CD4-positive, alpha-beta memory T cell (primary cell): ENCODE results near the gene CIP2A. TPM values are rescaled to one million over a fixed set of nuclear protein-coding genes. Genes with fewer than 3 reads are reported as not detected.

ENCODE experiments used
- CTCF ChIA-PET: fragments of 350-600 bp; sonication (Branson Sonifier 250); formaldehyde crosslinking; loops from one replicate; lab custom pipeline; 2021; ENCODE audit warnings: inconsistent platforms; ENCODE audit not compliant: partially characterized antibody; lab: Charles Lee
- POLR2A ChIA-PET: fragments of 350-600 bp; sonication (Branson Sonifier 250); formaldehyde crosslinking; loops from one replicate; lab custom pipeline; 2021; ENCODE audit not compliant: partially characterized antibody; lab: Charles Lee
- DNase-seq, 5 donors: peaks; one replicate each; pipeline versions ENCODE4 v3.0.0 to v3.0.0-alpha.2; 2020 to 2022; ENCODE audit warnings: mixed read lengths in 1 of 5
- H3K27ac ChIP-seq: one replicate; pipeline ENCODE4 v1.7.0; 2013; ENCODE audit warnings: low read depth, low read length
- H3K27me3 ChIP-seq: 2 replicates; pipeline ENCODE4 v1.7.0; 2013; ENCODE audit warnings: mild to moderate bottlenecking, low read length, moderate library complexity; ENCODE audit not compliant: insufficient read depth
- H3K36me3 ChIP-seq: 2 replicates; pipeline ENCODE4 v1.7.0; 2013; ENCODE audit warnings: mild to moderate bottlenecking, low read length, moderate library complexity; ENCODE audit not compliant: insufficient read depth
- H3K4me1 ChIP-seq: 2 replicates; pipeline ENCODE4 v1.7.0; 2013; ENCODE audit warnings: mild to moderate bottlenecking, low read length, moderate library complexity; ENCODE audit not compliant: insufficient read depth
- H3K4me3 ChIP-seq, 2 donors: one replicate each; pipeline ENCODE4 v1.7.0; 2013; ENCODE audit warnings: low read length in 2 of 2, mild to moderate bottlenecking in 1 of 2
- H3K9me3 ChIP-seq, 2 donors: one replicate each; pipeline ENCODE4 v1.7.0; 2013; ENCODE audit warnings: low read length in 2 of 2, control low read depth in 1 of 2; ENCODE audit not compliant: control insufficient read depth in 1 of 2
- H3K27ac Mint-ChIP-seq, 7 donors: one replicate each; pipeline ENCODE4 v1.8.0; 2020 to 2021; ENCODE audit warnings: mixed read lengths in 7 of 7, mild to moderate bottlenecking in 6 of 7, inconsistent platforms in 3 of 7, moderate library complexity in 3 of 7
- H3K27me3 Mint-ChIP-seq, 2 donors: one replicate each; pipeline ENCODE4 v1.8.0; 2020 to 2021; ENCODE audit warnings: mixed read lengths in 2 of 2
- H3K36me3 Mint-ChIP-seq, 2 donors: one replicate each; pipeline ENCODE4 v1.8.0; 2020 to 2021; ENCODE audit warnings: mixed read lengths in 2 of 2, inconsistent platforms in 1 of 2, mild to moderate bottlenecking in 1 of 2
- H3K4me1 Mint-ChIP-seq, 4 donors: one replicate each; pipeline ENCODE4 v1.8.0; 2020 to 2021; ENCODE audit warnings: mixed read lengths in 4 of 4, mild to moderate bottlenecking in 1 of 4
- H3K4me3 Mint-ChIP-seq, 8 donors: one replicate each; pipeline ENCODE4 v1.8.0; 2020 to 2021; ENCODE audit warnings: mixed read lengths in 8 of 8, mild to moderate bottlenecking in 7 of 8, moderate library complexity in 6 of 8, inconsistent platforms in 3 of 8
- H3K9me3 Mint-ChIP-seq, 8 donors: one replicate each; pipeline ENCODE4 v1.8.0; 2020 to 2021; ENCODE audit warnings: mixed read lengths in 8 of 8, mild to moderate bottlenecking in 5 of 8, inconsistent platforms in 3 of 8, moderate library complexity in 1 of 8
- intact Hi-C: fragments of 100-400 bp; cut with micrococcal nuclease; formaldehyde crosslinking; loops from one replicate; pipeline ENCODE4 v1.15.1; 2023
- polyA plus RNA-seq, 2 donors: library from polyadenylated mRNA; unstranded; fragments of 300-500 nt; fragmentation: Illumina TruSeq; gene quantifications; one replicate each; pipeline ENCODE4 v1.2.3, GENCODE V29; 2021
- total RNA-seq, 2 experiments: library from RNA; stranded (reverse); gene quantifications; one replicate each; pipeline ENCODE4 v1.2.3, GENCODE V29; 2021

The CIP2A gene
- total and polyA plus RNA-seq, 4 experiments from 2014 or later = 1.8 to 3.9 (median 2.6) TPM

DNA sequence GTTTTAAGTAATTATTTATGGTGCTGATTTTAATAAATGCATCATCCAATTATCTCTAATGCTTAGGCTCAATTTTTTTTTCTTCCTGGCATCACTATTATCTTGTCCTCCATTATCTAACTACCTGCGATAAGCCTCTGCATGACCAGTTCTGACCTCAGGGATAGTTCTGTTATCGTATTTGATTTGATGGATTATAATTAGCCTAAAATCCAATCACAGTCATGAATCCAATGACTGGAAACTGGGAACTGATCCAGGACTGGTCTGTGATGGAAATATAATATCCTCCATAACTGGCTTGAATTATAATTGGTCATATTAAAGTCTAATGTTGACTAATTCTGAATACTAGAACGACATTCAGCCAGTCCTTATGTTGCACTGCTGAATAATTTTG lies 80.0 kb downstream of the CIP2A start:
- POLR2A ChIA-PET = no interaction called here

GRCh38 chr3:108507902-108508301 lies 81.3 kb downstream of the CIP2A start:
- H3K27ac ChIP-seq = no peak overlapping the region
- Mint-ChIP-seq H3K4me1 (no peaks in the 10 kb centered on the region), H3K4me3 (no peak overlapping the region), H3K9me3 (peaks cover 0 to 3% (median 0%) of the 10 kb centered on the region in 8 donors), H3K36me3 (no peaks in the 10 kb centered on the region), H3K27me3 (no peaks in the 10 kb centered on the region), H3K27ac (no peak overlapping the region)
- POLR2A ChIA-PET = no interaction called here
- H3K27me3 ChIP-seq = no peaks in the 10 kb centered on the region
- no peaks in the 10 kb centered on the region for H3K9me3 ChIP-seq
- CTCF ChIA-PET = interaction anchor here (0.7 to 1.9 kb wide), 2 partner anchors 19 to 44 kb away, joined by 3 to 10 read pairs; no protein-coding TSS in a partner anchor
- DNase-seq = no peak
- no peaks in the 10 kb centered on the region for H3K4me1 ChIP-seq
- intact Hi-C loops = no loop called here
- H3K4me3 ChIP-seq = no peak overlapping the region
- H3K36me3 ChIP-seq = no peaks in the 10 kb centered on the region

More for the DNA sequence above, 80.0 kb downstream of the CIP2A start:
- H3K27me3 ChIP-seq = no peaks in the 10 kb centered on the region
- Mint-ChIP-seq H3K9me3 (no peaks in the 10 kb centered on the region), H3K27me3 (no peaks in the 10 kb centered on the region), H3K4me1 (no peaks in the 10 kb centered on the region), H3K36me3 (no peaks in the 10 kb centered on the region), H3K27ac (no peak overlapping the region), H3K4me3 (no peak overlapping the region)
- H3K36me3 ChIP-seq = no peaks in the 10 kb centered on the region
- no peak for DNase-seq
- no peak overlapping the region for H3K4me3 ChIP-seq
- H3K4me1 ChIP-seq = no peaks in the 10 kb centered on the region
- no peaks in the 10 kb centered on the region for H3K9me3 ChIP-seq
- CTCF ChIA-PET = interaction anchor here (1.1 kb wide), 1 partner anchor 514 kb away, joined by 3 read pairs; no protein-coding TSS in a partner anchor
- H3K27ac ChIP-seq = no peak overlapping the region
- intact Hi-C loops = no loop called here

- Mint-ChIP-seq H3K4me3 (no peak overlapping the region), H3K9me3 (peaks cover 0 to 5% (median 0%) of the 10 kb centered on the region in 8 donors), H3K27me3 (no peaks in the 10 kb centered on the region), H3K36me3 (no peaks in the 10 kb centered on the region), H3K27ac (no peak overlapping the region), H3K4me1 (no peaks in the 10 kb centered on the region)
- H3K4me3 ChIP-seq = no peak overlapping the region
- ChIA-PET CTCF (interaction anchor here (1.1 to 1.3 kb wide), 2 partner anchors 10 to 46 kb away, joined by 3 to 6 read pairs; no protein-coding TSS in a partner anchor), POLR2A (no interaction called here)
- intact Hi-C loops = no loop called here
- no peaks in the 10 kb centered on the region for H3K27me3 ChIP-seq
- no peak for DNase-seq
- no peaks in the 10 kb centered on the region for H3K9me3 ChIP-seq
- no peaks in the 10 kb centered on the region for H3K36me3 ChIP-seq
- no peaks in the 10 kb centered on the region for H3K4me1 ChIP-seq
- H3K27ac ChIP-seq = no peak overlapping the region
Observed at GRCh38 chr3:108505811-108506210, 83.4 kb downstream of the CIP2A start.

DNA sequence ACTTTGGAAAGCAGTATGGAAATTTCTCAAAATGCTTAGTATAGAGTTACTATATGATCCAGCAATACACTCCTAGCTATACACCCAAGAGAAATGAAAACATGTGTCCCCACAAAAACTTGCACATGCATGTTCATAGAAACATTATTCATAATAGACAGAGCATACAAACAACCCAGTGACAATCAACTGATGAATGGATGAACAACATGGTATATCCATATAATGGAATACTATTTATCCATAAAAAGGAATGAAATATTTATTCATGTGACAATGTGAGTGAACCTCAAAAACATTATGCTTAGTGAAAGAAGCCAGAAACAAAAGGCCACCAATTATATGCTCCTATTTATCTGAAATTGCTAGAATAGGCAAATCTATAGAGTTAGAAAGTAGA lies 85.5 kb downstream of the CIP2A start:
- Histone ChIP-seq H3K36me3 (no peaks in the 10 kb centered on the region), H3K4me3 (no peak overlapping the region), H3K4me1 (no peaks in the 10 kb centered on the region), H3K27me3 (no peaks in the 10 kb centered on the region), H3K27ac (no peak overlapping the region), H3K9me3 (no peaks in the 10 kb centered on the region)
- DNase-seq = no peak
- Mint-ChIP-seq H3K27me3 (no peaks in the 10 kb centered on the region), H3K4me1 (no peaks in the 10 kb centered on the region), H3K36me3 (no peaks in the 10 kb centered on the region), H3K4me3 (no peak overlapping the region), H3K27ac (no peak overlapping the region), H3K9me3 (peaks cover 0 to 6% (median 0%) of the 10 kb centered on the region in 8 donors)
- intact Hi-C loops = no loop called here
- POLR2A ChIA-PET = no interaction called here
- CTCF ChIA-PET = no interaction called here

- H3K9me3 ChIP-seq = no peaks in the 10 kb centered on the region
- no peaks in the 10 kb centered on the region for H3K4me1 Mint-ChIP-seq
- ChIA-PET CTCF (interaction anchor here (2.3 kb wide), 1 partner anchor 13 kb away, joined by 4 read pairs; no protein-coding TSS in a partner anchor), POLR2A (no interaction called here)
- intact Hi-C loops = no loop called here
- H3K9me3 Mint-ChIP-seq = peaks cover 0 to 6% (median 0%) of the 10 kb centered on the region in 8 donors
- no peaks in the 10 kb centered on the region for H3K4me1 ChIP-seq
- no peak overlapping the region for H3K27ac ChIP-seq
- no peaks in the 10 kb centered on the region for H3K36me3 Mint-ChIP-seq
- H3K27ac Mint-ChIP-seq = no peak overlapping the region
- no peaks in the 10 kb centered on the region for H3K27me3 Mint-ChIP-seq
- no peak overlapping the region for H3K4me3 ChIP-seq
- H3K27me3 ChIP-seq = no peaks in the 10 kb centered on the region
- H3K36me3 ChIP-seq = no peaks in the 10 kb centered on the region
- H3K4me3 Mint-ChIP-seq = no peak overlapping the region
- no peak for DNase-seq
Observed at GRCh38 chr3:108501535-108501934, 87.7 kb downstream of the CIP2A start.

- no peak overlapping the region for H3K27ac ChIP-seq
- H3K4me1 Mint-ChIP-seq = no peaks in the 10 kb centered on the region
- POLR2A ChIA-PET = no interaction called here
- no peaks in the 10 kb centered on the region for H3K27me3 Mint-ChIP-seq
- no peaks in the 10 kb centered on the region for H3K4me1 ChIP-seq
- H3K4me3 ChIP-seq = no peak overlapping the region
- DNase-seq = no peak
- no peaks in the 10 kb centered on the region for H3K36me3 Mint-ChIP-seq
- H3K27ac Mint-ChIP-seq = no peak overlapping the region
- CTCF ChIA-PET = interaction anchor here (2.3 kb wide), 1 partner anchor 12 kb away, joined by 4 read pairs; no protein-coding TSS in a partner anchor
- H3K9me3 ChIP-seq = no peaks in the 10 kb centered on the region
- no peak overlapping the region for H3K4me3 Mint-ChIP-seq
- intact Hi-C loops = no loop called here
- H3K9me3 Mint-ChIP-seq = peaks cover 0 to 6% (median 0%) of the 10 kb centered on the region in 8 donors
- no peaks in the 10 kb centered on the region for H3K27me3 ChIP-seq
- H3K36me3 ChIP-seq = no peaks in the 10 kb centered on the region
Observed at GRCh38 chr3:108500728-108501127, 88.5 kb downstream of the CIP2A start.
